GM18508 (cell line): Measurements from ENCODE around the gene TAF13.
A peak's percentile ranks its signal among the peaks of the same experiment; 100 is the strongest.

Source experiments
- ATAC-seq: cut with Tn5 transposase; IDR thresholded peaks from one replicate; pipeline ENCODE4 v1.9.1; 2021; ENCODE audit warnings: moderate number of reproducible peaks; ENCODE audit not compliant: insufficient read depth, unreplicated experiment

The TAF13 gene, protein sequence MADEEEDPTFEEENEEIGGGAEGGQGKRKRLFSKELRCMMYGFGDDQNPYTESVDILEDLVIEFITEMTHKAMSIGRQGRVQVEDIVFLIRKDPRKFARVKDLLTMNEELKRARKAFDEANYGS

DNA sequence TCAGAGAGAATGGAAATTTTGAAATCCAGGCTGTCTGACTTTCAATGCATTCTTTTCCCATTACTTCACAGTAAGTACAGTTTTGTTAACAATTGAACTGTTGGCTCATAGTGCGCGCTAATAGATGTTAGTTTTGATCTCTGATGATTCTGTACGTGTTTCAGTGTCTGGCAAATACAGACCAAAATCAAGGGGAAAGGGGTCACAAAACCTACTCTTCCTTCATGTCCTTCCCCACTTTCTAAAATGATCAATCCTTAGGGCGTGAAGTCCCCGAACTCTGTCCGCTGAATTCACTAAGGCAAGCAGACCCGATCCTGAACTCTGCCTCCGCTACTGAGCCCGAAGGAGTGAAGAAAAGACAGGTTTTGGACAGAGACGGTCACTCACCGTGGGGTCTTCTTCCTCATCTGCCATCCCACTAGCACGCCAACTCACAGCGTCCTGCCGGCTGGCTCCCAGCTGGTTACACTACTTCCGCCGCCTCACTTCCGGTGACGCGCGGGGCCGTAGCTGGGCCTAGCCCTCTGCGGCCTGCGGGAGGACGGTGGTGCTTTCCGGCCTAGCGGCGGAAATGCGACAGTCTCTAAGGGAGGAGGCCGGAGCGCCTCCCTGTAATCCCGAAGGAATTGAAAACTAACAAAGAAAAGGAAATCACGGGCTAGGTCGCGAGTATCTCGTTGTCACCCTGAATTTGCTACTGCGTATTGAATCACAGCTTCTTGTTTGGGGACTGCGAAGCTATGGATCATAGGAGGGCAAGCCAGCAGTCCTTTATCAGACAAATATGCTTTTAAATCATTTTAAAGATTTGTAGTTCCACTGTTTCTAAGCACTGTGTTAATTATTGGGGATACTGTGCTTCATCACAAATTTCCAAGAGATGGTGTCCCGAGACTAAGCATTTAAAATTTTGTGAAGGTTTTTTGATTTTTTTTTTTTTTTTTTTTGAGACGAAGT, at the start of gene TAF13:
TAF13 (minus strand) TSS at position 473 of the 960 bp plus-strand sequence; CDS start at position 417, 56 bp downstream.
- ATAC-seq = peak; percentile 89

DNA sequence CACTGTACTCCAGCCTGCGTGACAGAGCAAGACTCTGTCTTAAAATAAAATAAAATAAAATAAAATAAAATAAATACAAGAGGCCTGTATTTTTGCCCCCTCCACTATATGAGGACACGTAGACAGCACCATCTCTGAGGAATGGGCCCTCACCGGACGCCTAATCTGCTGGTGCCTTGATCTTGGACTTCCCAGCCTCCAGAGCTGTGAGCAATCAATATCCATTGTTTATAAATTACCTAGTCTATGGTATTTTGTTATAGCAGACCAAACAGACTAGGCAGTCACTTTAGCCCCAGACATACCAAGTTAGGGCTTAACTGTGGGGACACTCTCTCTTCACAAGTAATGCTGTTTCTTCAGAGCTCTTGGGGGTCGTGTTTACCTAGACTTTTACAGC, 44.6 kb upstream of the TAF13 start:
- no peak for ATAC-seq

DNA sequence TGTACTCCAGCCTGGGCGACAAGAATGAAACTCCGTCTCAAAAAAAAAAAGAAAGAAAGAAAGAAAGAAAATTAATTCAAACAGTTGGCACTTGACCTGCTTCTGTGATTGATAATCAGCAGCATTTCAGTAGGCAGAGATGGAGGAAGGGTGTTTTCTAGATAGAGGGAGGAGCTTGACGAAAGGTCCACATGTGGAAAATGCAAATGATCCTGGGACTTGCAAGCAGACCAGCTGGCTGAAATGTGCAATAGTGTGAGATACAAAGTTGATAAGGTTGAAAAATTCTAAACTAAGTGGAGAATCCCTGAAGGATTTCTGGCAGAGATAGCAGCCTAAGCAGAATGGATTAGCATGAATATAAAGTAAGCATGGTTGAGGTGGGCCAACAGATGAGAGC, 42.3 kb upstream of the TAF13 start:
- no peak for ATAC-seq

DNA sequence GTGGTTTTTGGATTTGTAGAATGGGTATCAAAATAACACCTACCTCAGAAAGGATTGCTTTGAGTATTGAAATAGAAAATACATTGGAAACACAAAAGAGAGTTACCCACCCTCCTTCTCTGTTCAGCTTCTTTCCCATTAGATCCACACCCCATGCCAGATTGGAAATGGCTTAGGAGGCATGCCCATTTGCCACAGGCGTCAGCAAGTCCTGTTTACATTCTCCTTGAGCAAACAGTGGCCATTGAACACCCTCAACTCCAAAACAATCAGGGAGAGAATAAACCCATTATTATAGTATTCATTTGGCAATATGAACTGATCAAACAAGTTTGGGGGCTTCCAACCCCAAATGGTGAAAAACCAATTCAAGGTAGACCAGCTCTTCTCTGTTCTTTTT, 40.5 kb upstream of the TAF13 start:
- no peak for ATAC-seq

DNA sequence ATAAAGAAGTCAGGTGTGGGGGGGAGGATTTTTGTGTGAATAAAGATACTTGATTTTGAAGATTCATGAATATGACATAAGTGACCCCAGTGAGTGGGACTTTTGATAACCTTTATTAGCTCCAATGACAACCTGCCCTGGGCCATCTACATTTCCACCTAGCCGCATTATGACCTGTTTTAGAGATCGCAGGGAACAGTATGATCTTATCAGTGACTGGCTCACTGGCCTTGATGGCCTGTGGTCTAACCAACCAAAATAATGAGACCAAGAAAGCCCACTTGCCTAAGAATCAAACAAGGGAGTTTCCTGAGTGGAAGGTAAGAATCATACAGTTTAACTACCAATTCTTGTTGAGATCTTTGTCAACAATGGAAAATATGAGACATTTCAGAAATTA, 39.9 kb upstream of the TAF13 start:
- ATAC-seq = no peak

DNA sequence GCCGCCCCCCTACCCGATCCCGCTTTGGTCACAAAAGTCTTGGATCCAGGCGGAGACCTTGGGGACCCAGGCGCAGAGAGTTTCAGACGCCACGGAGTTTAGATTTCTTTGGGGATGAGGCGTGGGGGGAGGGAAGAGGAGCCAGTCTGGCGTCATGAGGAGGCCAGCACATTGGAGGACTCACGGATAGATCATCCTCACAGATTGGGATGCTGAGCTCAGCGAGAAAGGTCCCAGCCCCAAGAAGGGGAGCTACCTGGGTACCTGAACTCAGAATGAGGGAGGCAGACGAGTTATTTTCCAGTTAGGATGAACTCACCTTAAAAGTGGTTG, 38.5 kb upstream of the TAF13 start:
- no peak for ATAC-seq

DNA sequence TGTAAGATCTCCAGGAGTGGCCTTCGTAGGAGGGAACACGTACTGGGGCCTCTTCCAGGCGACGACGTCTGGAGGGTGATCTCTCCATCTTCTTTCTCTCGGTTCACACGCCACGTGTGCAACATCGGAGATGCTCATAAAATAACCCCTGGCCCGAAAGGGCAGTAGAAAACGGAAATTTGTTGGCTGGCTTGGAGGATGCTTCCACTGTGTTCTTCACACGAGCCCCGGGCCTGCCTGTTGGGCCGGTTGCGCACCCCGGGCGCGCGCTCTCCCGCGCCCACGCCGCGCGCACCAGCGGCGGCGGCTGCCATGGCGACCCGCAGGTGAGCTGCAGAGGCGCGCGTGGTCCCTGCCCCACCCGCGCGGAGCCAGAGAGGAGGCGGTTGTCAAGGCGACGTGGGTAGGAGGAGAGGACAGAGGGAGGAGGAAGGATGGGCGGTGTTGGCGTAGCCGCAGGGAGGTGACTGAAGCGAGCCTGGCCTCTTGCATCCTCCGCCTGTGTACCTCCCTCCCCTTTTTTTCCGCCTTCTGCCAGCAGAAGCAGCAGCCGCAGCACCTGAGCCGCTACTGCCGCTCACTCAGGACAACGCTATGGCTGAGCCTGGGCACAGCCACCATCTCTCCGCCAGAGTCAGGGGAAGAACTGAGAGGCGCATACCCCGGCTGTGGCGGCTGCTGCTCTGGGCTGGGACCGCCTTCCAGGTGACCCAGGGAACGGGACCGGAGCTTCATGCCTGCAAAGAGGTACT, 38.0 kb upstream of the TAF13 start, which contains the start of gene ELAPOR1:
ELAPOR1 (plus strand) TSS at position 526 of the 752 bp plus-strand sequence; CDS start at position 595, 69 bp downstream.
- ATAC-seq = no peak

DNA sequence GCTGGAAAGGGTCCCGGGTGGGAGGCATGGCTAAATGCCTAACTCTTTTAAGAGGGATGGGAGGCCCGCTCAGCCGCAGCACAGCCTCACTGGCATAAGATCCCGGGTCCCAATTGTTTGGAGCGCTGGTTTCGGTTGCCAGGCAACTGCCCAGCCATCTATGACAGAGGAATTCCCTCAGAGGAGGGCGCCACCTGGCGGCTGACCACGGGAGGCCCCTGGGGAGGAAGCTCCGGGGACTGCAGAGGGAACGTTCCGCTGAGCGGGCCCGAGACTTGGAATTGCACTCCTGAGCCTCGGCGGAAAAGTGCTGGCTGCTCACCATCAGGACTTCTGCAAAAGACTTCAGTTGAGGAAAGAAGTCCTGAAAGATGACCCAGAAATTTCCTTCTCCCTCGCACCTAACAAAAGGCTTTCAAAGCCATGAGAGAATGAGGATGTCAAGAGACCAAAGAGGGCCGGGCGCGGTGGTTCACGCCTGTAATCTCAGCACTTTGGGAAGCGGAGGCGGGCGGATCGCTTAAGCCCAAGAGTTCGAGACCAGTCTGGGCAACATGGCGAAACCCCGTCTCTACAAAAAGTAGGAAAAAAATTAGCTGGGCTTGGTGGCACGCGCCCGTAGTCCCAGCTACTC, 37.0 kb upstream of the TAF13 start:
- ATAC-seq = no peak

DNA sequence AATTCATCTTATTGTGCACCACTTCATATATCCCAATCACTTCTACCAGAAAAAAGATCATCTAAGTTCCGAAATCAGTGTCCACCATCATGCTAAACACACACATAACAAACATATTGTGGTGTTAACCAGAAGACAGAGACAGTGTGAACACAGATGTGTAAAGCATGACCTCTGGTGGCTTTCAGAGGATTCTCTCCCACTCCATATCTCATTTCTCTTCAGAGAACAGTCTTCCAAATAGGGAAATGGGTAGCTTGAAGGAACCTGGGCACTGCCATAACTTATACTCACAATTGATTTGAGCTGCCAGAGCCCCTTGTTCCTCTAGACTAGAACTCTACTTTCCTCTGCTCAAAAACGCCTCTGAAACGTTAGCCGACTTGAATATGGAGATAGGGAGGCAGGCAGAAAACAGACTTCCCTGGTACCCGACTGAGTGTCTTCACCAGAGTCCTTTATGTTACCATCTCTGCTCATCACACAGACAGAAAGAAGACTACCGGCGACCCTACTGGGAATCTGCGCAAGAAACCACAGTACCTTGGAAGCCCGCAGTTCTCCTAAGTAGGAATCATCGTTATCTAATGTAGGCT, 36.4 kb upstream of the TAF13 start:
- no peak for ATAC-seq

DNA sequence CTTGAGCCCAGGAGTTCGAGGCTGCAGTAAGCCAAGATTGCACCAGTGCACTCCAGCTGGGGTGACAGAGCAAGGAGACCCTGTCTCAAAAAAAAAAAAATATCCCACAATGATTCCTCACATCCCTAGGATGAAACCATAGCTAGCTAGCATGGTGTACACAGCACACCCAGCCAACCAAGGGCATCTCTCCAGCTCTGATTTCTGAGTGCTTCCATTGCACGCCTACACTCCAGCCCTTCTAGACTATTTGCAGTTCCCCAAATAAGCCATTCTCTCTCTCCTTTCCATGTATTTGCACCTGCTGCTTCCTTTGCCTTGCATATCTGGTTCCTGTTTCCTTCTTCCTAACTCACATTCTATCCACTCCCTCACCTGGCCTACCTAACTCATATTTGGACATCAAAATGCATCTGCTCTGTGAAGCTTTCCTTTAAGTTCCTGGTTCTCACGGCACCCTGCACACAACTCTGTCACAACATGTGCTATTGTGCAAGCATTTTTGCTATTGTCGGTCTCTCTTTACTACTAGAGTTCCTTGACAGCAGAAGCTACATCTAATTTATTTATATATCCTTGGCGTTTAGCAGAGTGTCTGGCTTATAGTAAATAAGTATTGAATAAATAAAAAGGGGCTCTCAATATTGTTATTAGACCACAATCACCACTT, 35.7 kb upstream of the TAF13 start:
- no peak for ATAC-seq

DNA sequence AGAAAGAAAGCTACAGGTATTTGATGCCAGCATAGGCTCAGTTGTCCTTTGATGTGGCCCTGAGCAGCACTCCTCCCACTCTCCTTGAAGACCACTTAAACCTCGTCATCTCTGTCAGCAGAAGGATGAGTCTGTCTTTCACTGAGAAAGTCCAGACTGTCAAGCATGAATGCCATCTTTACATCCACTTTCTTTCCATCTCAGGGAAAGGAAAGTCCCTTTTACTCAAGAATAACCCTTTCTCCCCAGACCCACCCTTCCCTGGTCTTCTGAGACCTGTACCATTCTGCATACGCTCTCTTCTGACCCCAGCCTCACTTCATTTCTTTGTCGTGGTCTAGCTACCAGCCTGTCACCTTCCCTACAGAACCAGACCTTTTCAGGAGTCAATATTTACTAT, 34.1 kb upstream of the TAF13 start:
- no peak for ATAC-seq

DNA sequence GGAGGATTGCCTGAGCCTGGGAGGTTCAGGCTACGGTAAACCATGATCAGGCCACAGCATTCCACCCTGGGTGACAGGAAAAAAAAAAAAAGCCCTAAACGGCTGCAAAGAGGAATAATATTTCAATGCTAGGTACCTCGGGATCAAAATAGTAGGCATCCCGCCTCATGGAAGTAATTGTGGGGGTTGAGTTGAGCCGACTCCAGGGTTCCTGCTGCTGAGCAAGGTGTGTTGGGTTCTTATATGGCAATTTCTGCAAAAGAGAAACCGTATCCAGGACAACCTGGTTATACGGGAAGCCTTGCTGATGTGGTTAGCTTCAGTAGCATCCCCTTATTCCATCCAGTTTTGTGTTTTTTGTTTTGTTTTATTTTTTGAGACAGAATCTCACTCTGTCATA, 32.0 kb upstream of the TAF13 start:
- no peak for ATAC-seq

DNA sequence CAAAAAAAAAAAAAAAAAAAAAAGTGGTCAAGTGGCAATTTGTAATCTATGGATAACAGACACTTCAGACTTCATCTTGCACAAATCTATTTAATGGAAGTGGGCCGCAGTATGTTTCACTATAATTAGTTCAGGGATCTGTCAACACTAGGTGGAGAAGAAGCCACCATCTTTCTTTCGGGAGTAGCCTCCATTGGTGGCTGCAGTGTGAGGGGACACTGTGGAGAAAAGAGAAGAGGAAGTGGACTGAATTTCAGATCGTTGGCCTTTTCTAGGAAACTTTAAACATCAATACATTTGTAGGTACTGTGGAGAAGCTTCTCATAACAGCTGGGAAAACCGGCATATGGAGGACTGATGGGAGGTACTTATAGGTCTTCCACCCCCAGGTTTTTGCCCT, 30.1 kb upstream of the TAF13 start:
- no peak for ATAC-seq

DNA sequence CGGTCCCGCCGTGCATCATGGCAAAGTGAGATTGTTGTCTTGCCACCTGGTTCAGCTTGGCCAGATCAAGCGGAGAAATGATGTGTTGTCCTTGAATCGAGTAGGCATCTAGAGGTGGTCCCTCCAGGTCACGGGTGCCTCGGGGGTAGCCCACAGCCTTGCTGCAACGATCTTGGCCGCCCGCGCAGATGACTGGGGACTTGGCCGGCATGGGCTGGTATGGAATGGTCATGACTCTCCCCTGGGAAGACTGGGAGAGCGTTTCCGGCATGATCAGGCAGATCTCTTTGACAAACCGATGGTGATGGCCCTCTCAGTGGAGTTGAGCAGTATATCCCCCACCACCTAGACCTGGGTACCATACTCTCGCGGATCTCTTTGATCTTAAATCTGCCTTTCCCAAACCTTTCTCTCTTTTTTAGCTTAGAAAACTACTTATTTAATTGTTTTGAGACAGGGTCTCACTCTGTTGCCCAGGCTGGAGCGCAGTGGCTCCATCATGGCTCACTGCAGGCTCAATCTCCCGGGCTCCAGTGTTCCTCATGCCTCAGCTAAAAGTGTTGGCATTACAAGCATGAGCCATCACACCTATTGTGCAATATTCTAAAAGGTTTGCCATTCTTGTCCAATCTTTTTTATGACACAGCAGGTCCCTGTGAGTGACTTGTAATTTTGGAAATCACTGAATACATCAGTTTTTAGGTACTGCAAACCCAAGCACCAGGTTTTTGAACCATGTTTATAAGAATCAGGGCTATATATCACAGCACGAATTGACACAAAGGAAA, 28.8 kb upstream of the TAF13 start:
- no peak for ATAC-seq

DNA sequence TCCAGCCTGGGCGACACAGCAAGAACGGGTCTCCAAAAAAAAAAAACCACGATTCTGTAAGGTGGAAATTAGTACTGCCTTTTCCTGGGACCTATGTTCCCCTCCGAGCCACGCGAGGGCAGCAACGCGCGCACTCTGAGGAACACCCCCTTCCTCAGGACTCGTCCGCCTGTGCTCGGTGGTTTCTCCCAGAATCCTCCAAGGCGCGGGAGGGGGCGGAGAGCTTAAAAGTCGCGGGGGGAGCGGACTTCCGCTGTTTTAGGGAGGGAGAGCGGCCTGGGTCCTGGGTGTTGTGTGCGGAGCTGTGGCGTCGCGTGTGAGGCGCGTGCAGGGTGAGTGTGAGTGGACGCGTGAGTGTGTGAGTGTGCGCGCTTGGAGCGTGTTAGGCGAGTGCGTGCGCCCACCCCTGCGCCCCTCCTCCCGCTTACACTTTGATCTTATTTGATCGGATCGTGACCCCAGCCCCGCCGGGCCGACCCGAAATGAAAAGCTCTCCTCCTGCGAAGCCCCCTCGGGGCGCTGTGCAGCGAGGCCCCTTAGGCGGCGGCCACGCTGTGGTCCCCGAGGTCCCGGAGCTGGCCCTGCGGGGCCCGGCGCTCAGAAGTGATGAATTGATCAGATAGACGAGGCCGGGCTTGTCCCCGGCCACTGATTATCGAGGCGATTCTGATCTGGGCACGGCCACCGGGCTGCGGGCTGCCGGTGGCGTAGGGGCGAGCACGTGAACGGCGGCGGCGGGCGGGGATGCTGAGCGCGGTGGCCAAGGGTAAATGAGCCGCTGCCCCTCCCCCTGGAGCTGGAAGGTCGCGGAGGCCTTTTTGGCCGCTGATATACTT, 24.4 kb upstream of the TAF13 start:
- peak; percentile 59 for ATAC-seq

DNA sequence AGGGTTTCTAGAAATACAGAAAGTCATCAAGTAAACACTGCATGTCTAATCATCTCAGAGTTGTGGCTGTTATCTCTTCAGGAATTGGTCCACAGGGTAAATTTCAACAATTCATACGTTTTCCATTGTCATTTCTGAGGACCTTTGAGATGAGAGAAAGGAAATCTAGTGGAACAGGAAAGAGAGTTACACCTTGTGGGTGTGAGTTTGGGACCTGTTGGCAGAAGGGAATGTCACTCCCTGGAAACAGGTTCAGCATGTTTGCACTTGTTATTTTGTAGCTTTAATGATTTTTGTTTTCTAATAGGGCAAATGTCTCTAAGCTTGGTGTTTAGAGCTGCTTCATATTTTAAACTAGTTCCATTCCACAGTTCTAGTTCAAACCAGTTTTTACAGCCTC, 20.3 kb upstream of the TAF13 start:
- no peak for ATAC-seq

DNA sequence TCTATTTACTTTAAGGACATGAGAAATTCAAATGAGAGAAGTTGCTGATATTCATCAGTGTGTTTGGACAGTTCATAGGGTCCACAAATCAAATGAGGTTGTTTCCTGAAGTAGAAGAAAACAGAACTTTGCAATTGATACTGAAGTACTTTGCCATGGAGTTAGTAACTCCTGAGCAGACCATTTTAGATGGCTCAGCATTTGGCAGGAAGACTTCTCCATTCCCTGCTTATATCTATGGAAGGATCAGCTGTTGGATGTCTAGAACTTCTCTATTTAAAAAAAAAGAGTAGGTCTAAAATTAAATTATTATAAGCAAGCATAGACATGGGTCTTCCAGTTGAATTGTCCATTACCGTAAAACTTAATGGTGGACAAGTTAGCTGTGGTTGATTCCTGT, 19.8 kb upstream of the TAF13 start:
- ATAC-seq = no peak

DNA sequence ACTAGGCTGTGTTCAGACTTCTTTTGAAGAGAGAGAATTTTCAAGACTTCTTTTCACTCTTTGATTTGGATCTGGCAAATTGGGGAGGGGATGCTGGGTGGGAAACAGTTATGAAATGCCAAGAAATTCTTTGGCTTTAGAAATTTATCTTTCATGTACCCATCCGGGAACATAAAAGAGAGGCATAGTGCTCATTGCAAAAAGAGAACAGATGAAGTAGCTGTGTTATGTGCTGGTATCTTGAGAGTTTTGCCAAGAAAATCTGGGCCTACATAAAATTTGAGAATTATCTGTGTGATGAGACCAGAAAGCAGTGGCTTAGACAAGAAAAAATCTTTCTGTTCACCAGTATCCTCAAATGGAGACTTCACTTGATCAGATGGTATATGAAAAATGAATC, 19.1 kb upstream of the TAF13 start:
- no peak for ATAC-seq
